Measurements from ENCODE around the gene AOPEP. TPM values are rescaled to one million over a fixed set of nuclear protein-coding genes. Genes with fewer than 3 reads are reported as not detected.

AOPEP gene
- total RNA-seq, 1 experiment from 2014 or later, result 15.0 TPM

- Histone ChIP-seq H4K5ac (ENCODE audit: insufficient read length, low read depth, low read length) (no peak overlapping the region), H3T11ph (ENCODE audit: low read length) (no peak overlapping the region), H3K4me2 (ENCODE audit: insufficient read depth, insufficient read length, low read length) (no peak overlapping the region), H3K4me1 (ENCODE audit: insufficient read depth, low read length) (no peaks in the 10 kb centered on the region), H4K91ac (ENCODE audit: insufficient read length, low read depth, low read length) (no peak overlapping the region), H3K56ac (ENCODE audit: insufficient read length, low read depth, low read length) (no peak overlapping the region), H2BK12ac (ENCODE audit: insufficient read length, low read depth, low read length) (no peak overlapping the region), H3K9ac (ENCODE audit: extremely low read depth, insufficient read length, low read length) (no peak overlapping the region), H2BK5ac (ENCODE audit: insufficient read length, low read length) (no peak overlapping the region), H3K23ac (ENCODE audit: insufficient read length, low read depth, low read length) (no peak overlapping the region), H3K79me1 (ENCODE audit: insufficient read depth, low read depth, low read length, poor library complexity, severe bottlenecking) (no peaks in the 10 kb centered on the region), H3K23me2 (ENCODE audit: insufficient read length, low read depth, low read length, poor library complexity, severe bottlenecking) (no peaks in the 10 kb centered on the region), H3K18ac (ENCODE audit: insufficient read length, low read depth, low read length) (no peak overlapping the region), H3K79me2 (ENCODE audit: insufficient read depth, low read length) (no peaks in the 10 kb centered on the region), H4K20me1 (ENCODE audit: control insufficient read depth, insufficient read depth, insufficient read length) (no peaks in the 10 kb centered on the region), H3K27ac (ENCODE audit: insufficient read length, low read depth, low read length) (no peak overlapping the region), H3K4ac (ENCODE audit: low read depth, low read length) (no peak overlapping the region), H2BK120ac (ENCODE audit: low read depth, low read length, poor library complexity, severe bottlenecking) (no peak overlapping the region), H3K27me3 (ENCODE audit: insufficient read depth, low read length) (no peaks in the 10 kb centered on the region), H4K8ac (replicated peaks; ENCODE audit: insufficient read length, low read depth, low read length) (no peak overlapping the region), H2BK20ac (ENCODE audit: low read depth, low read length, poor library complexity, severe bottlenecking) (no peak overlapping the region), H2BK15ac (ENCODE audit: low read depth, low read length) (no peak overlapping the region), H3K9me3 (ENCODE audit: control insufficient read depth, low read depth, low read length) (no peaks in the 10 kb centered on the region), H2AK5ac (ENCODE audit: insufficient read length, low read length) (no peak overlapping the region), H3K14ac (ENCODE audit: insufficient read depth, low read length) (no peak overlapping the region), H2AFZ (ENCODE audit: low read length) (no peak overlapping the region)
- Mint-ChIP-seq H3K4me1 (peaks cover 0 to 4% of the 10 kb centered on the region in 2 experiments; a peak in 3 of 4 replicates), H3K4me3 (no peak overlapping the region), H3K27me3 (ENCODE audit: low read depth) (no peaks in the 10 kb centered on the region), H3K9me3 (no peaks in the 10 kb centered on the region), H3K36me3 (ENCODE audit: insufficient read depth in 1 of 3, low read depth in 3 of 3) (peaks cover 3 to 20% (median 14%) of the 10 kb centered on the region in 3 experiments), H3K27ac (no peak overlapping the region)
- no peak for TF ChIP-seq CTCF (conservative IDR thresholded peaks at IDR 0.05)
- WGBS (ENCODE audit: extremely low coverage, insufficient read length, low lambda C conversion rate), result no CpG with 5 or more reads among the region's 4 CpGs
- DNase-seq, result no peak
Measured at GRCh38 chr9:94791435-94791834, 64.9 kb downstream of the AOPEP start.
